GM19397 (cell line): ENCODE data around the gene MGAT1.
"Not testable (repeated sequence)": the region's sequence is repeated elsewhere in the genome, so short reads cannot be mapped to it uniquely, and the experiment has no call there.

Experiments
- ATAC-seq: cut with Tn5 transposase; IDR thresholded peaks from one replicate; pipeline ENCODE4 v1.9.1; 2021; ENCODE audit warnings: mild to moderate bottlenecking, moderate library complexity; ENCODE audit not compliant: unreplicated experiment

Gene MGAT1

GRCh38 chr5:180802325-180803180 lies at the start of gene MGAT1:
MGAT1 (minus strand) TSS chr5:180802806; CDS start chr5:180792971, 9,835 bp downstream.
- peak; percentile 57 for ATAC-seq

- no peak for ATAC-seq
These were observed 48.0 kb upstream of the MGAT1 start for GRCh38 chr5:180850434-180851078.

DNA sequence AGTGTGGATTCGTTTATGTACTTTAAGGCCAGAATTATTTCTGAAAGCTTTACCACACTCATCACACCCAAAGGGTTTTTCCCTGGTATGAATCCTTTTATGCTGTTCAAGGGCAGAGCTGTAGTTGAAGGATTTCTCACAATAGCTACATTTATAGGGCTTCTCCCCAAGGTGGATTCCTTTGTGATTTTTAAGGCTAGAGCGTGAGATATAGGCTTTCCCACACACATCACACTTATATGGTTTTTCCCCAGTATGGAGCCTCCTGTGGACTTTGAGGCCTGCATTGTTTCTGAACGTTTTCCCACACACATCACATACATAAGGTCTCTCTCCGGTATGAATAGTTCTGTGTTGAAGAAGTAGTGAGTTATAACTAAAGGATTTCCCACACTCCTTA lies 47.2 kb upstream of the MGAT1 start:
- ATAC-seq, result no peak

- ATAC-seq, result no peak
These were observed 46.3 kb upstream of the MGAT1 start for GRCh38 chr5:180848878-180849277.

DNA sequence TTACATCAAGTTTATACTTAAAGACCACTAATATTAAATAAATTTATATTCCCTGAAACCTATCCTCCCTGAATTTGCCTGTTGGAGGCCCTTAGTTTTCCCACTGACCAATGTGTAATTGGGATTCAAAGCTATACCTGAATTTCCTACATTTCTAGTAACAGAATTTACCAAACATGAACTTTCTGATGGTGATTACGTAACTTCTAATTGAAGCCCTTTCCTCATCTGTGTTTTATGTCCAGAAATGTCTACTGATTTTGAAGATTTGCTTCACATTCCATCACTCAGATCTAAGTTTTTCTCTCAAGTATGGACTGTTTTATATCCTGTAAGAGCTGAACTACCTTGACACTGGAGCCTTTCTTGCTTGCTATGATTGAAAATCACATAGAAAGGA lies 45.7 kb upstream of the MGAT1 start:
- ATAC-seq, result no peak

DNA sequence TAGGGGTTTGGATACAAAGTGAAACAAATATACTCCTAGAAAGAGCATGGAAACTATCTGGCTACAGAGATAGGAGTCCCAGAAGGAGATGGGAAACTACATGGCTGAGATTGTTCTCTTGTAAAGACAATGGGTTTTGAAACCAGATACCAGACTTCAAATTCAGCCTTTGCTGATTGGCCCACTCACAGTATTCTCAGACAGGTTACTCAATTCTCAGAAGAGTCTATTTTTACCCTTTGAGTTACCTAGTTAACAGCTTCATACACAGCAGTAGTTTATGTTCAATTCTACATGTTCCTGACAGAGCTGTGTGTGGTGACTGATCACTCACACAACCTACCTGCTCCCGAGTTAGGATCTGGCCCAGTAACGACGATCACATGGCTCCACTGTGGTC lies 44.4 kb upstream of the MGAT1 start:
- ATAC-seq, result no peak

- no peak for ATAC-seq
These were observed 42.3 kb upstream of the MGAT1 start for GRCh38 chr5:180844858-180845257.

DNA sequence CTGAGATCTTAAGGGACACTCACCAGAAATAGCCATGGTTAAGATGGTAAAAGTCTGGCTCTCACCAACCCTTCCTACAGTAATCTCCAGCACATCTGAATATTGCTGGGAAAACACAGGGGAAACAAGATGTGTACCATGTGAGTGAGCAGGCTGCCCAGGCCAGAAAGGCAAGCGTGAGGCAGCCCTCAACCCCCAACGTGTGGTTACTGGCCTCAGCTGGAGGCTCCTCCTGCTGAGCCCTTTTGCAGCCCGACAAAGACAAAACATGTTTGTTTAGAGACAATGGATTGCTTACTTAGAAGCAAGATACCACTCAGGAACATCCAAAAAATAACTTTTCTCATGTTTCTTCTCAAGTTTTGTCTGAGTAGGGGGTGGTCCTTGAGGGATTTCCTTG lies 41.8 kb upstream of the MGAT1 start:
- ATAC-seq, result no peak

DNA sequence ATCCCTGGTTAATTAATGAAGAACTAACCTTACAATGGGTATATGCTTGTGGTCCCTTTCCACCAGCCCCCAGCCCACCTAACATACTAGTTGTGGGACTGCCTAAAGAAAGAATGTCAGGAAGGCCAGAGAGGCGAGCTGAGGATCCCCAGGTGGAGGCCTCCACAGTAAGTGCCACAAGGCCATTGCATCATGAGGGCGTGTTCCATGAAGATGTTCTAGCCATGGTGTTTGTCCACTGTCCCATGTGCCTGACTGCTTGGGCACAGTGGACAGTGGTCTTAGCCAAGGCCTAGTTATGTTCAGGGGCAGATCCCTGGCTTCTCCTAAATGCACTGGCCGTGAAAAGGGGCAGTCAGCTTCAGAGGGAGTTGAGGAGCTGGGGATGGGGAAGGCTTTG lies 37.3 kb upstream of the MGAT1 start:
- no peak for ATAC-seq

DNA sequence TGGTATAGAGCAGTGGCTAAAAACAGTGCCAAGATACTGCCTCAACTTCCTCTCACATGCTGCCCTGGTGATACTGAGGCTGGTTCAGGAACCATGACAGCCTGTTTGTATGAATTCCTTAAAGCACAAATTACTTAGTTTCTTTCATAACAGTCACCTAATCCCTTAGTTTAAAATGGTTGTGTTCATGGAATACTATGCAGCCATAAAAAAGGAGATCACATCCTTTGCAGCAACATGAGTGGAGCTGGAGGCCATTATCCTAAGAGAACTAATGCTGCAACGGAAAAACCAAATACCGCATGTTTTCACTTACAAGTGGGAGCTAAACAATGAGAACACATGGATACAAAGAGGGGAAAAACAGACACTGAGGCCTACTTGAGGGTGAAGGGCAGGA lies 36.6 kb upstream of the MGAT1 start:
- ATAC-seq, result no peak

DNA sequence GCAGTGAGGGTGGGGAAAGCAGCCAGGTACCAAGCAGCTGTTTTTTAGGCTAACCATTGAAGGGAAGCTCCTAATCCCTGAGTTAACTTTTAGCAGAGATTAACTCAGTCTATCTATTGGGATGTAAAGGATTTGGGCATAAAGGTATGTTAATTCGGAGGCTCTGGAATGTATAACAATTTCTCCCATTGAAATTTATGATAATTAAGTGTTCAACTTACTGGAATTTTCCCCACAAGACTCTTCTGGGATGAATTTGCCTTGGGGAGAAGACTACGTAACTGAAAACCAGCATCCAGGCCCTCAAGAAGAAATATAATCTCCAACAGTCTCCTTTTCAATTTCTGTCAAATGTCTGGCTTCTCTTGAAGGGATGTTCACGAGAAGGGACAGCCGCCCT lies 34.9 kb upstream of the MGAT1 start:
- ATAC-seq, result no peak

DNA sequence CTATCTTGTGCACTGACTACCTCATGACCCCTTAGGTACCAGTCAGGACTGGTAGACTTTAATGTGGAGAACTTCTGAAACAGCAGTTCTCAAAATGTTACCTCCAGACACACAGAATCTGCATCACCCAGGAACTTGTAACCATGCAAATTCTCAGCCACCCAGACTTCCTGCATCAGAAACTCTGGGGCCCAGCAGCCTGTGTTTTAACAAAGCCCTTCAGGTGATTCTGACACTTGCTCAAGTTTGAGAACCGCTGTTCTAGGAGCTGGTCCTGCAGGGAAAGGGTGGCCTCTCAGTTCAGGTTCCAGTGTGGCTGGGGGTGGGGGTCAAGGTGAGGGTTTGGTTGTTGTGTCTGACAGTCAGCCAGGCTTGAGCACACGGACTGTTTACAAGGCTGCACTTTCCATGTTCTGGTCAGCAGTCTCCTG lies 30.0 kb upstream of the MGAT1 start:
- peak; percentile 45 for ATAC-seq

- peak; percentile 78 for ATAC-seq
These were observed 28.8 kb upstream of the MGAT1 start for GRCh38 chr5:180831139-180832093.

- peak; percentile 36 for ATAC-seq
These were observed 27.9 kb upstream of the MGAT1 start for GRCh38 chr5:180830253-180831138.

GRCh38 chr5:180829726-180830125 lies 27.1 kb upstream of the MGAT1 start:
- no peak for ATAC-seq

GRCh38 chr5:180828756-180829531 lies 26.3 kb upstream of the MGAT1 start:
- not testable (repeated sequence) for ATAC-seq

DNA sequence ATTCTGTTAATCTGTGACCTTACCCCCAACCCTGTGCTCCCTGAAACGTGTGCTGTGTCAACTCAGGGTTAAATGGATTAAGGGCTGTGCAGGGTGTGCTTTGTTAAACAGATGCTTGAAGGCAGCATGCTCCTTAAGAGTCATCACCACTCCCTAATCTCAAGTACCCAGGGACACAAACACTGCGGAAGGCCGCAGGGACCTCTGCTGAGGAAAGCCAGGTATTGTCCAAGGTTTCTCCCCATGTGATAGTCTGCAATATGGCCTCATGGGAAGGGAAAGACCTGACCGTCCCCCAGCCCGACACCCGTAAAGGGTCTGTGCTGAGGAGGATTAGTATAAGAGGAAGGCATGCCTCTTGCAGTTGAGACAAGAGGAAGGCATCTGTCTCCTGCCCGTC lies 24.8 kb upstream of the MGAT1 start:
- ATAC-seq, result not testable (repeated sequence)

- no peak for ATAC-seq
These were observed 23.3 kb upstream of the MGAT1 start for GRCh38 chr5:180825768-180826525.
